CD4-positive, alpha-beta T cell treated with Interleukin-17A for 4 hours (primary cell): ENCODE results near the gene FOXO1.
"Not testable (repeated sequence)": the region's sequence is repeated elsewhere in the genome, so short reads cannot be mapped to it uniquely, and the experiment has no call there.

Source experiments
- DNase-seq: peaks from one replicate; pipeline ENCODE4 v3.0.0-alpha.2; 2020; ENCODE audit warnings: mixed read lengths

The FOXO1 gene

GRCh38 chr13:40666045-40666932 is at the start of gene FOXO1:
FOXO1 (minus strand) TSS chr13:40666641; CDS start chr13:40666212, 429 bp downstream.
- DNase-seq = peak; percentile 92

GRCh38 chr13:40714433-40714832 is 48.0 kb upstream of the FOXO1 start:
- not testable (repeated sequence) for DNase-seq

- peak; percentile 26 for DNase-seq
Measured at GRCh38 chr13:40706439-40706838, 40.0 kb upstream of the FOXO1 start.

- no peak for DNase-seq
Measured at GRCh38 chr13:40697711-40698110, 31.3 kb upstream of the FOXO1 start.

- no peak for DNase-seq
Measured at GRCh38 chr13:40694426-40694825, 28.0 kb upstream of the FOXO1 start.

- DNase-seq = no peak
Measured at GRCh38 chr13:40692946-40693345, 26.5 kb upstream of the FOXO1 start.

GRCh38 chr13:40688781-40689180 is 22.3 kb upstream of the FOXO1 start:
- no peak for DNase-seq

GRCh38 chr13:40682449-40683240 is 16.2 kb upstream of the FOXO1 start:
- no peak for DNase-seq

- no peak for DNase-seq
Measured at GRCh38 chr13:40681341-40682146, 15.1 kb upstream of the FOXO1 start.

- DNase-seq = no peak
Measured at GRCh38 chr13:40680659-40681323, 14.3 kb upstream of the FOXO1 start.

GRCh38 chr13:40679480-40679985 is 13.1 kb upstream of the FOXO1 start:
- no peak for DNase-seq

GRCh38 chr13:40677064-40677463 is 10.6 kb upstream of the FOXO1 start:
- no peak for DNase-seq

GRCh38 chr13:40676007-40676406 is 9.6 kb upstream of the FOXO1 start:
- DNase-seq = no peak

GRCh38 chr13:40673414-40673813 is 7.0 kb upstream of the FOXO1 start:
- no peak for DNase-seq

GRCh38 chr13:40672765-40673397 is 6.4 kb upstream of the FOXO1 start:
- DNase-seq = no peak

- no peak for DNase-seq
Measured at GRCh38 chr13:40671956-40672764, 5.7 kb upstream of the FOXO1 start.

GRCh38 chr13:40670307-40670706 is 3.9 kb upstream of the FOXO1 start:
- DNase-seq = no peak

GRCh38 chr13:40668335-40668734 is 1.9 kb upstream of the FOXO1 start:
- DNase-seq = peak; percentile 55

- peak; percentile 29 for DNase-seq
Measured at GRCh38 chr13:40667622-40667978, 1.2 kb upstream of the FOXO1 start.

GRCh38 chr13:40666933-40667621 is 636 bp upstream of the FOXO1 start:
- peak; percentile 45 for DNase-seq
